Prostate gland (tissue), 2 donors: ENCODE results near the gene PRG3. TPM values are rescaled to one million over a fixed set of nuclear protein-coding genes. Genes with fewer than 3 reads are reported as not detected.

ENCODE experiments used
- DNase-seq: peaks from one replicate; pipeline ENCODE4 v3.0.0-alpha.2; 2019; ENCODE audit warnings: low spot score
- H3K27ac ChIP-seq, 2 donors: fragments of 200-600 bp; sonication (generic); 2 replicates each; pipeline ENCODE4 v1.5.1; 2017 to 2019
- H3K27me3 ChIP-seq: fragments of 200-600 bp; sonication (generic); replicated peaks from 2 replicates; pipeline ENCODE4 v1.5.1; 2019; ENCODE audit not compliant: insufficient read depth
- H3K36me3 ChIP-seq, 2 donors: fragments of 200-600 bp; sonication (generic); 1 replicate in 1 of 2; 2 replicates in 1 of 2; pipeline versions ENCODE4 v1.5.1 to v1.8.1; 2017 to 2019
- H3K4me1 ChIP-seq: fragments of 200-600 bp; sonication (generic); replicated peaks from 2 replicates; pipeline ENCODE4 v1.5.1; 2019
- H3K4me3 ChIP-seq, 2 donors: fragments of 200-600 bp; sonication (generic); 2 replicates each; pipeline ENCODE4 v1.5.1; 2017 to 2019
- H3K9me3 ChIP-seq: fragments of 200-600 bp; sonication (generic); 2 replicates; pipeline ENCODE4 v1.5.1; 2017
- POLR2A ChIP-seq: fragments of 450-650 bp; IDR thresholded peaks from one replicate; pipeline ENCODE4 v1.6.1; 2016; ENCODE audit warnings: antibody characterized with exemption, mild to moderate bottlenecking
- POLR2AphosphoS5 ChIP-seq: sonication (generic); formaldehyde crosslinking; IDR thresholded peaks from one replicate; pipeline ENCODE4 v1.6.1; 2017; ENCODE audit warnings: antibody characterized with exemption
- WGBS: methylation state at CpG from one replicate; pipeline ENCODE4 v1.1.5; 2018; 5-methylcytosine and 5-hydroxymethylcytosine counted together
- intact Hi-C: fragments of 100-400 bp; cut with DNase I; formaldehyde crosslinking; loops from one replicate; pipeline ENCODE4 v1.14.2; 2022
- total RNA-seq, 2 donors: library from RNA; depleted of rRNA; stranded (reverse); fragments of >200 nt; gene quantifications; one replicate each; pipeline ENCODE4 v1.1.0, GENCODE V29; 2016
- TF ChIP-seq, protein P1 (sequence below), 4 experiments: fragments of 200-600 bp in 2 of 4; fragments of 450-650 bp in 2 of 4; sonication (generic) in 2 of 4; IDR thresholded peaks; 1 replicate in 3 of 4; 2 replicates in 1 of 4; pipeline ENCODE4 v1.5.1; 2016 to 2019; ENCODE audit warnings: antibody characterized with exemption in 4 of 4, mild to moderate bottlenecking in 2 of 4, moderate library complexity in 2 of 4

PRG3 gene
- total RNA-seq, 2 donors from 2014 or later, result not detected

DNA sequence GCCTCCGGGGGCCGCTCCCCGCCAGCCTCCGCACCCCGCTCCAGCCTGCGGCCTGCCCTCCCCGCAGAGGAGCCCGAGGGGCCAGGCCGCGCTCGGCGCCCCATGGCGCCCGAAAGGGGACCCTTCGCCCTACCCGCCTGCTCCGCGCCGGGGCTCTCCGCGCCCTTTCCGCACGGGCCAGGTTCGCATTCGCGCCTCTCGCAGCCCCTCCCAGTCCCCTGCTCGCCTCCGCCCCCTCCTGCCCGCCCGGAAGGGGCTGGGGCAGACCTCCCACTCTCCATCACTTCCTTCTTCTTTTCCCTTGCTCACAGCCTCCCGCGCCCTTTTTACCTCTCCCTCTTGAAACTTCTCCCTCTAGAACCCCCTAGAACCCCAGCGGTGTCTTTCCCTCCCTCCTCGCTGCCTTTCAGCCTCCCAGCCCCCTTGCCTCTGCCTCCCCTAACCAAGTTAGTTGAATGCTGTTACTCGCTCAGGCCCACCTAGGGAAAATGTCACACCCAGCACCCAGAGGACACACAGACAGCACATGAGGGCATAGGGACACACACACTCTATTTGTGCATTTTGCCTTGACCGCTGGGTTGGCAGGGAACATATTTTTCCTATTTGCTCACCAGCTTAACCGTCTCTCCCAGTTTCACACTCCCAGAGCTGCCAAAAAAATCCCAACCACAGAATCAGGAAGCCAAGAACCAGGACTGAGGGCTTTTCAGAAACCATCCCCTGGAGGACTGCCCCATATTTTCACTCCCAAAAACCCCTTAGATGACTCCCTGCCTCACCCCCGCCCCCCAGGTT, 46.2 kb upstream of the PRG3 start, which contains the start of gene SLC43A3:
Gene SLC43A3, minus strand, starts transcription at position 193 of the 798 bp plus-strand sequence. CDS start 949 bp downstream, outside the sequence.
- no peaks in the 10 kb centered on the region for H3K27me3 ChIP-seq
- H3K9me3 ChIP-seq, result no peaks in the 10 kb centered on the region
- no peaks in the 10 kb centered on the region for H3K4me1 ChIP-seq
- WGBS, result 4% methylated on average over 31 of the region's 39 CpGs
- TF ChIP-seq, protein P1, sequence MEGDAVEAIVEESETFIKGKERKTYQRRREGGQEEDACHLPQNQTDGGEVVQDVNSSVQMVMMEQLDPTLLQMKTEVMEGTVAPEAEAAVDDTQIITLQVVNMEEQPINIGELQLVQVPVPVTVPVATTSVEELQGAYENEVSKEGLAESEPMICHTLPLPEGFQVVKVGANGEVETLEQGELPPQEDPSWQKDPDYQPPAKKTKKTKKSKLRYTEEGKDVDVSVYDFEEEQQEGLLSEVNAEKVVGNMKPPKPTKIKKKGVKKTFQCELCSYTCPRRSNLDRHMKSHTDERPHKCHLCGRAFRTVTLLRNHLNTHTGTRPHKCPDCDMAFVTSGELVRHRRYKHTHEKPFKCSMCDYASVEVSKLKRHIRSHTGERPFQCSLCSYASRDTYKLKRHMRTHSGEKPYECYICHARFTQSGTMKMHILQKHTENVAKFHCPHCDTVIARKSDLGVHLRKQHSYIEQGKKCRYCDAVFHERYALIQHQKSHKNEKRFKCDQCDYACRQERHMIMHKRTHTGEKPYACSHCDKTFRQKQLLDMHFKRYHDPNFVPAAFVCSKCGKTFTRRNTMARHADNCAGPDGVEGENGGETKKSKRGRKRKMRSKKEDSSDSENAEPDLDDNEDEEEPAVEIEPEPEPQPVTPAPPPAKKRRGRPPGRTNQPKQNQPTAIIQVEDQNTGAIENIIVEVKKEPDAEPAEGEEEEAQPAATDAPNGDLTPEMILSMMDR (IDR thresholded peaks at IDR 0.05), result peak in 1 of 4 experiments; percentile 3
- no peak for TF ChIP-seq POLR2A
- TF ChIP-seq POLR2AphosphoS5, result peak; percentile 65
- peak within 1 kb of the TSS; percentile 38 to 39 for H3K4me3 ChIP-seq
- peak within 1 kb of the TSS; percentile 75 to 87 for H3K27ac ChIP-seq
- intact Hi-C loops, result loop anchor here (5.0 to 10.0 kb wide), 2 partner anchors 95 to 1718 kb away; partner anchors contain the start of gene FAM111A
- DNase-seq, result peak; percentile 69
- H3K36me3 ChIP-seq, result no peaks in the 10 kb centered on the region

DNA sequence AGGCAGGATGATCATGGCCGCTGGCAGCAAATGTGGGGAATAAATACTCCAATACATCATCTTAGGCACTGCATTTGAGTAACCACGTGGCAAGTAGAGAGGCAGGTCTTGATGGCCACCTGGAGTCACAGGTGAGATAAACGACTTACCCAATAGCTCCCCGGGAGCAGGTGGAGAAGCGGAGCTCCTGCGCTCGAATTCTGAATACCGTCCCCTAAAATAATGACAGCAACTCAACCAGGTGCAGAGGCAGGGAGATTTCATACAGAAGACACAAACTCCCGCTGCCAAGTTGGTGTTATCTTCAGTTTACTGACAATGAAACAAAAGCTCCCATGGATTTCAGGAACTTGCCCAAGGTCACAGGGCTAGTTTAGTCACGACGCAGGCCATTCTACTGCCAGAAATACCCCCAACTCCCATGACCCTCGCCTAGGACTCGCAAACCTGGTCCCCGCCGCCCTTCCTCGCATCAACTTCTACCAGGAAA, 45.5 kb upstream of the PRG3 start:
- WGBS, result 15% methylated on average over 16 of the region's 16 CpGs
- Histone ChIP-seq H3K27ac (peak overlapping the region; percentile 75 to 87), H3K36me3 (no peaks in the 10 kb centered on the region), H3K4me1 (no peaks in the 10 kb centered on the region), H3K27me3 (no peaks in the 10 kb centered on the region), H3K4me3 (peak overlapping the region; percentile 38 to 39), H3K9me3 (no peaks in the 10 kb centered on the region)
- TF ChIP-seq, protein P1 (IDR thresholded peaks at IDR 0.05), result no peak
- TF ChIP-seq POLR2AphosphoS5, result no peak
- no peak for DNase-seq
- intact Hi-C loops, result loop anchor here (5.0 to 10.0 kb wide), 2 partner anchors 94 to 1718 kb away; partner anchors contain the start of gene FAM111A

DNA sequence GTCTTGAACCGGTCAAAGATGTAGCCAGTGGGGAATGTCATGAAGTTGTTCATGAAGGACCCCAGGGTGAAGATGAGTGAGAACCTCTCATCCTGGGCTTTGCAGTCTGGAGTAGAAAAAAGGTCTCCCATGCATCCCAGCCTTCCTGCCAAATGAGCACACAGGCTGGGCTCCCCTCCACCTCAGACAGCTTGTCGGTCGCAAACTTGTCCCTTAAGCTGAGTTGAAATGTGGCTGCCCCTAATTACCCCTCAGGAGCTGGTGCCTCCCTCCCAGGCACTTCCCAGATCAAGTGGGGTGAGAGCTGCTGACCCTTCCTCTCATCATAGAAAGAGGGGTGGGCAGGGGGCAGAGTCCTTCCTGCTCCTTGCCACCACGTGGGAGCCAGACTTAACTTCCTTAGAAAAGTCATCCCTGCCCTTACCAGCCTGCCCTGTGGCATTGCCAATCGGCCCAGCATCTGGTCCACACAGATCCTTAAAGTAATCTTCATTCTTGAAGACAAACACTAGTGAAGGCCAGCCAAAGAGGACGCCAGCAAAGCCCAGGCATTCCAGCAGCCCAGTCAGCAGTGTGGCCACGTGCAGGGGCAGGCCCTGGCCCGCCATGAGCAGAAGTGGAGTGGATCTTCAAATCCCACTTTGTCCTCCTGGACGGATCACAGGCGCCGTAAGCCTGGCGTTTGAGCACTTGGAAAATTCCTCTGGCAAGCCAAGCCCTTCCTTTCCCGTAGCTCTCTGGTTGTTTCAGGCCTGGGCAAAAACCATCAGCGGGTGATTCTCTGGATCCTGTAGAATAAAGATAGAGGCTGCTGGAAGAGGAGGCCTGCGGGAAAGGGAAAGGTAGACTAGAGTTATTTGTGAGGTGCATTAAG, 44.9 kb upstream of the PRG3 start:
- H3K9me3 ChIP-seq, result no peaks in the 10 kb centered on the region
- H3K36me3 ChIP-seq, result no peaks in the 10 kb centered on the region
- TF ChIP-seq POLR2AphosphoS5, result peak; percentile 69
- TF ChIP-seq, protein P1 (IDR thresholded peaks at IDR 0.05), result no peak
- intact Hi-C loops, result loop anchor here (5.0 to 10.0 kb wide), 2 partner anchors 94 to 1719 kb away; partner anchors contain the start of gene FAM111A
- H3K27me3 ChIP-seq, result no peaks in the 10 kb centered on the region
- 37% methylated on average over 15 of the region's 15 CpGs for WGBS
- peak; percentile 57 for DNase-seq
- H3K4me3 ChIP-seq, result peak overlapping the region; percentile 38 to 39
- no peaks in the 10 kb centered on the region for H3K4me1 ChIP-seq
- H3K27ac ChIP-seq, result peak overlapping the region; percentile 75 to 87

DNA sequence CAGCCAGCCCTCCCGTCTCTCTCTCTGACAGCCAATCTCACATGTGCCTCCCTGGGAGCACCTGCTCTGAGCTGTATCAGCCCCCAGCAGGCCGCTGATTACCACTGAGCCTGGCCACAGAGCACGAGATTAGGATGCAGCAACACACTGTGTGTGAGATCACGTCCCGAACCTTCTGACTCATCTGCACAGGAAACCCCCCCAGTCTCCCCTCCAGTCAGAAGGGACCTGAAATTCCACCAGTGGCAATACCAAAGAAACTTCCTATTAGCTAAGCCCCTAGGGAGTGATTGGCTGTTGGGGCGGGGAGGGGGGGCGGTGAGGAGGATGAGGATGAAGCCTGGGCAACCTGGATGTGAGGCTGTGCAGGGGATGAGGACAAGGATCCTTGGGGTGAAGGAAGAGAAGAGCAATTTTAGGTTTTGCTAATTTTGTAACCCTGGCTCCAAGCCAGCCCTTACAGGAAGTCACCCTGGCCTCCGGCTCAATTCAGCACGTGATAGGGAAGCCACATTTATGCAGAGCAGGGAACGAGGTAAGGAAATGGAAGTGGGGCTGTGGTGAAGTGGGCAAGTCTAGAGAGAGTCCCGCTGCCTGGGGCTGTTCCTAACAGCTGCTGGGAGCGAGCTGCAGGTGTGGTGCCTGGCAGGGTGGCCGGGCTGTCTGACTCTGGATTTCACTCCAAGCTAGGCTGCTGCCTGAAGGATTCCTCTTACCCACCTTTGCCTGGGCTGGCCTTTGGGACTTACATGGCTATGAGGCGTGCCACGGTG, 44.0 kb upstream of the PRG3 start:
- H3K4me1 ChIP-seq, result no peaks in the 10 kb centered on the region
- DNase-seq, result peak; percentile 16
- TF ChIP-seq POLR2A (no peak), POLR2AphosphoS5 (no peak)
- TF ChIP-seq, protein P1 (IDR thresholded peaks at IDR 0.05), result no peak
- 65% methylated on average over 15 of the region's 15 CpGs for WGBS
- H3K27me3 ChIP-seq, result no peaks in the 10 kb centered on the region
- H3K4me3 ChIP-seq, result no peak overlapping the region
- H3K9me3 ChIP-seq, result no peaks in the 10 kb centered on the region
- H3K36me3 ChIP-seq, result no peaks in the 10 kb centered on the region
- H3K27ac ChIP-seq, result peak overlapping the region; percentile 75 to 87
- intact Hi-C loops, result loop anchor here (5.0 to 10.0 kb wide), 2 partner anchors 93 to 1720 kb away; partner anchors contain the start of gene FAM111A
